HG03378 (cell line): ENCODE measurements around the gene CD69.

Source experiments
- ATAC-seq: cut with Tn5 transposase; IDR thresholded peaks from one replicate; pipeline ENCODE4 v1.9.1; 2021; ENCODE audit warnings: mild to moderate bottlenecking, moderate library complexity; ENCODE audit not compliant: unreplicated experiment

The CD69 gene

GRCh38 chr12:9760699-9761418, at the start of gene CD69:
TSS of gene CD69 (minus strand) at chr12:9760901. CDS start at chr12:9760820, 81 bp downstream.
- ATAC-seq = peak; percentile 44

- no peak for ATAC-seq
These were observed 49.2 kb upstream of the CD69 start for GRCh38 chr12:9809866-9810265.

GRCh38 chr12:9809338-9809737, 48.6 kb upstream of the CD69 start:
- ATAC-seq = no peak

GRCh38 chr12:9808504-9808903, 47.8 kb upstream of the CD69 start:
- no peak for ATAC-seq

GRCh38 chr12:9806714-9807113, 46.0 kb upstream of the CD69 start:
- no peak for ATAC-seq

GRCh38 chr12:9805883-9806282, 45.2 kb upstream of the CD69 start:
- ATAC-seq = no peak

GRCh38 chr12:9799961-9800360, 39.3 kb upstream of the CD69 start:
- ATAC-seq = no peak

GRCh38 chr12:9797722-9798619, 37.3 kb upstream of the CD69 start:
- peak; percentile 91 for ATAC-seq

- no peak for ATAC-seq
These were observed 36.3 kb upstream of the CD69 start for GRCh38 chr12:9796971-9797370.

GRCh38 chr12:9796346-9796745, 35.6 kb upstream of the CD69 start:
- ATAC-seq = no peak

- no peak for ATAC-seq
These were observed 35.2 kb upstream of the CD69 start for GRCh38 chr12:9795945-9796344.

- no peak for ATAC-seq
These were observed 33.9 kb upstream of the CD69 start for GRCh38 chr12:9794484-9795093.

- no peak for ATAC-seq
These were observed 33.2 kb upstream of the CD69 start for GRCh38 chr12:9793779-9794395.

- no peak for ATAC-seq
These were observed 32.4 kb upstream of the CD69 start for GRCh38 chr12:9792961-9793617.

- no peak for ATAC-seq
These were observed 31.6 kb upstream of the CD69 start for GRCh38 chr12:9792185-9792900.

- ATAC-seq = no peak
These were observed 26.3 kb upstream of the CD69 start for GRCh38 chr12:9786726-9787717.

GRCh38 chr12:9784816-9785215, 24.1 kb upstream of the CD69 start:
- ATAC-seq = no peak

- ATAC-seq = no peak
These were observed 23.6 kb upstream of the CD69 start for GRCh38 chr12:9784326-9784725.
